DOHH2 (cell line): ENCODE results near the gene RFK.

Experiments used
- CTCF ChIP-seq: fragments of 200-600 bp; sonication (generic); IDR thresholded peaks from one replicate; pipeline ENCODE4 v1.5.1; 2014; ENCODE audit warnings: antibody characterized with exemption, mild to moderate bottlenecking, low read depth, low read length; ENCODE audit not compliant: poor library complexity, severe bottlenecking
- EZH2phosphoT487 ChIP-seq: fragments of 200-600 bp; sonication (generic); IDR thresholded peaks from 2 replicates; pipeline ENCODE4 v1.6.1; 2017; ENCODE audit warnings: borderline replicate concordance, mild to moderate bottlenecking, antibody characterized with exemption, low read length, moderate library complexity, mixed read lengths

- TF ChIP-seq CTCF (no peak), EZH2phosphoT487 (no peak)
Measured at GRCh38 chr9:76394960-76395252, 680 bp upstream of the RFK start.
